Measurements from ENCODE around the gene FZR1. TPM values are rescaled to one million over a fixed set of nuclear protein-coding genes. Genes with fewer than 3 reads are reported as not detected.
A peak's percentile ranks its signal among the peaks of the same experiment; 100 is the strongest.
"Not testable (repeated sequence)": the region's sequence is repeated elsewhere in the genome, so short reads cannot be mapped to it uniquely, and the experiment has no call there.

Gene FZR1
- polyA plus RNA-seq, 5 donors: 37.0 to 63.1 (median 50.3) TPM

- DNase-seq: peak; percentile 99 to 100
Measured at GRCh38 chr19:3572132-3572854, 66.2 kb downstream of the FZR1 start.

GRCh38 chr19:3572855-3573161 is 66.7 kb downstream of the FZR1 start, which contains the start of gene HMG20B:
Gene HMG20B (plus strand): TSS chr19:3572944. CDS start chr19:3573310, 366 bp downstream.
- no peak for DNase-seq

GRCh38 chr19:3573162-3573857 is 67.2 kb downstream of the FZR1 start:
- no peak for DNase-seq

GRCh38 chr19:3573858-3574637 is 67.9 kb downstream of the FZR1 start:
- DNase-seq: peak in 1 of 2 donors; percentile 62

- DNase-seq: no peak
Measured at GRCh38 chr19:3575260-3575741, 69.2 kb downstream of the FZR1 start.

- DNase-seq: no peak
Measured at GRCh38 chr19:3575949-3576673, 70.0 kb downstream of the FZR1 start.

- DNase-seq: peak; percentile 72 to 75
Measured at GRCh38 chr19:3576696-3577443, 70.8 kb downstream of the FZR1 start.

- no peak for DNase-seq
Measured at GRCh38 chr19:3577723-3578344, 71.7 kb downstream of the FZR1 start.

- DNase-seq: no peak
Measured at GRCh38 chr19:3578390-3578789, 72.3 kb downstream of the FZR1 start.

- DNase-seq: peak; percentile 67 to 78
Measured at GRCh38 chr19:3580156-3580934, 74.2 kb downstream of the FZR1 start.

- not testable (repeated sequence) for DNase-seq
Measured at GRCh38 chr19:3581792-3582191, 75.7 kb downstream of the FZR1 start.

- DNase-seq: not testable (repeated sequence)
Measured at GRCh38 chr19:3584036-3584802, 78.1 kb downstream of the FZR1 start.

- DNase-seq: no peak
Measured at GRCh38 chr19:3585301-3586126, 79.4 kb downstream of the FZR1 start, which contains the start of gene GIPC3. Gene GIPC3 (plus strand): TSS chr19:3585478. CDS start chr19:3585598, 120 bp downstream.

GRCh38 chr19:3586127-3586626 is 80.1 kb downstream of the FZR1 start:
- DNase-seq: no peak

- no peak for DNase-seq
Measured at GRCh38 chr19:3586707-3587346, 80.7 kb downstream of the FZR1 start.
